GM18951 (cell line): ENCODE data around the gene CDC42EP5.

Experiments used
- POLR2A ChIP-seq: IDR thresholded peaks from 4 replicates; pipeline ENCODE4 v1.6.1; 2011; ENCODE audit warnings: mild to moderate bottlenecking; ENCODE audit not compliant: insufficient read length, insufficient read depth; ENCODE audit errors: extremely low read depth
- in situ Hi-C: fragments of 300-500 bp; cut with MboI; formaldehyde crosslinking; loops from one replicate; pipeline ENCODE4 v1.12.0; 2022; ENCODE audit warnings: low sequenced_read_pairs, mixed read lengths, inconsistent platforms; ENCODE audit not compliant: unreplicated experiment

Gene CDC42EP5

DNA sequence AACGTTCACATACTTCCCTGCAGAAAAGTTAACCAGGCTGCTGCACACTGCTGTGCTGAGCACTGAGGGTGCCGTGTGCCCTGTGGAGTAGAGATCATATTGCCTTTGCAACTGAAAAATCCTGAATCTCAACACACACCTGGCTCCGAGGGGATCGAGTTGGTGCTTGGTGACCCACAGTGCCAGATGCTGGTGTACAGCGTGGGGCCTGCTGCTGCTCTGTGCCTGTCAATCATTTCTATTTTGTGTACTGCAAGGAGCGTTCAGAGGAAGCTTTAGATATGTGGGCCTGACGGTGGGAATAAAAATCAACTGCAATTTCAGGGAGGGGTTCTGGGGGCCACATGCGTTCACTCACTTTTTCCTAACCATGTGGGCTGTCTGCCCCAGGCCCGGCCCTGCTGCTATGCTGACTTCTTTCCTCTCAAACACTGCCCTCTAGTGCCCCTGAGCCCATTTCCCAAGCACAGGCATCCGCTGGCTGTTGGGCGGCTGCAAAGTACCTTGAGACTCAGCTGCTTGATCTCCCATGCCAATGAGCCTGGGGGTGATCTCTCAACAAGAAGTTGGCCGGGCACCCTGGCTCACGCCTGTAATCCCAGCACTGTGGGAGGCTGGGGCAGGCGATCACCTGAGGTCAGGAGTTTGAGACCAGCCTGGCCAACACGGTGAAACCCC is 33.8 kb downstream of the CDC42EP5 start:
- in situ Hi-C loops, result no loop called here
- TF ChIP-seq POLR2A, result no peak

- in situ Hi-C loops, result no loop called here
- no peak for TF ChIP-seq POLR2A
Measured at GRCh38 chr19:54436628-54437252, 36.4 kb downstream of the CDC42EP5 start.

DNA sequence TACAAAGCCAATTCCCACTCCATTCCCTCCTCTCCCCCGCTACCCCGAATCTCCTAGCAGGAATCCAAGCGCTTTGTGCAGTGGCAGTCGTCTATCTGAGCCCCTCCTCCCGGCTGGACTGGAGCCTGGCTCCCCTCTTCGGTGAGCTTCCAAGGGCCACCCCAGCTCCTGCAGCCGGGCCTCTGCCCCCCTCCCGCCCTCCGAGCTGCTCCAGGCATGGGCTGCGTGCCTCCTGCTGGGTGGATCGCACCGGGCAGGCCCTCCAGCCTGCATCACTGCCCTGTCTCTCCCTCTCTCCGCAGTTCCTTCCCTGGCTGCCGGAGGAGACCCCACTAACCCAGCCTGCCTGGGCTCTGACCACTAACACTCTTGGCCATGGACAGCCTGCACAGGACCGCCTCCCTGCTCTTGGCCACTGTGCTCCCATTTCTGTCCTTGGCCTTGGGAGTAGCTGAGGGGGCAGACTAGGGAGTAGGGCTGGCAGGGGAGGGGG is 37.0 kb downstream of the CDC42EP5 start:
- no peak for TF ChIP-seq POLR2A

DNA sequence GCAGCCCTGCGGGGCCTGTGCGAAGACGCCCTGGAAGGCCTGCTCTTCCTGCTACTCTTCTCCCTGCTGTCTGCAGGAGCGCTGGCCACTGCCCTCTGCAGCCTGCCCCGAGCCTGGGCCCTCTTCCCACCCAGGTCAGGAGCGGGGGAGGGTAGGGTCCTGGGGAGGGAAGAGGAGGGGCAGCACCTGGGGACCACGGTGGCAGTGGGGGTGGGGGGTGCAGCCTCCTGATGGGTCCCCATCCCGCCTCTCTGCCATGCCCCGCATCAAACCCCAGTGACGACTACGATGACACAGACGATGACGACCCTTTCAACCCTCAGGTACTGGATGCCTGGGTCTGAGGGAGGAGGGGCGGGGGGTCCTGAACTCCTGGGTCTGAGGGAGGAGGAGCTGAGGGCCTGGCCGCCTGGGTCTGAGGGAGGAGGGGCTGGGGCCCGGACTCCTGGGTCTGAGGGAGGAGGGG is 37.5 kb downstream of the CDC42EP5 start:
- in situ Hi-C loops, result no loop called here
- no peak for TF ChIP-seq POLR2A

More for the DNA sequence above, 37.0 kb downstream of the CDC42EP5 start:
- in situ Hi-C loops, result no loop called here

DNA sequence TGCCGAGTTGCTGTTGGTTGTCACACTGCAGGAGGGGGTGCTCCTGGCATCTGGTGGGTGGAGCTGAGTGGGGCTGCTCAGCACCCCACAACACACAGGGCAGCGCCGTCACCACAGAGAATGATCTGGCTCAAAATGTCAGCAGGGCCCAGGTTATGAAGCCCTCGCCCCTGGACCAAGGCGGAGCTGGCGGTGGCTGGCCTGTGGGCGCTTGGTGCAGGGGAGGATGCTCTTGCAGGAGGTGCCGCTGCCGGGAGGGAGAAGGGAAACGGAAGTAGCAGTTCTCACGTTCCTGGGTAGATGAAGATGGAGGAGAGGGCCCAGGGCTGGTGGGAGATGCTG is 38.3 kb downstream of the CDC42EP5 start:
- no peak for TF ChIP-seq POLR2A
- in situ Hi-C loops, result no loop called here

DNA sequence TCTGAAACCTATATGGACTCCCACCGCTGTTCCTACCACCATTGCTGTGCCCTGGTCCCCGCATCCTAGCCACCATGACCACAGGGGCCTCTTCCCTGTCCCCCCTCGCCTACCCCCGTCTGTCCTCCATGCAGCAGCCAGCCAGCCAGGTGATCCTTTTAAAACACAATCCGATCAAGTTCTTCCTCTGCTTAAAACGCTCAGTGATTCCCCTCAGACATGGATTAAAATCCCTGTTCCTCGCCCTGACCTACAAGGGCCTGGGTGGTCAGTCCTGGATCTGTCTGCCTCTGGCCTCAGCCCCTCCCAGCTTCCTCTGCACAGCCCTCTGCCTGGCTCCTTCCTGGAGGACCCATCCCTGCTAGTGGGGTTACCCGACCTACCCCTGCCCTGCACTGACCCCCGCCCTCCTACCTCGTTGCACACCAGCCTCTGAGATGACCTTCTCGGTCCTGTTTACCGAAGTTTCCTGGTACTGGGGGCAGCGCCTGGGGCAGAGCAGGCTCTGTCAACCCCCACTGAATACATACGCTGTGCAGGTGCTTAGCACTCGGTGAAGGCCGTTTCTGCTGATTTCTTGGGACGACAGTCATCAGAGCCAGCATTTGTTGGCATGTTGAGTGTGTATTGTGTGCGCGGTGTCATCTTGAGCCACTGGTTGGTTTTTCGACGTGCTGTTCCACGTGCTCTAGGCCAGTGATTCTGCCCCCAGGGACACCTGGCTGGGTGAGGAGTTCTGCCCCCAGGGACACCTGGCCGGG is 38.8 kb downstream of the CDC42EP5 start:
- TF ChIP-seq POLR2A, result no peak
- in situ Hi-C loops, result no loop called here

- in situ Hi-C loops, result no loop called here
- TF ChIP-seq POLR2A, result no peak
Measured at GRCh38 chr19:54433697-54434096, 39.4 kb downstream of the CDC42EP5 start.

DNA sequence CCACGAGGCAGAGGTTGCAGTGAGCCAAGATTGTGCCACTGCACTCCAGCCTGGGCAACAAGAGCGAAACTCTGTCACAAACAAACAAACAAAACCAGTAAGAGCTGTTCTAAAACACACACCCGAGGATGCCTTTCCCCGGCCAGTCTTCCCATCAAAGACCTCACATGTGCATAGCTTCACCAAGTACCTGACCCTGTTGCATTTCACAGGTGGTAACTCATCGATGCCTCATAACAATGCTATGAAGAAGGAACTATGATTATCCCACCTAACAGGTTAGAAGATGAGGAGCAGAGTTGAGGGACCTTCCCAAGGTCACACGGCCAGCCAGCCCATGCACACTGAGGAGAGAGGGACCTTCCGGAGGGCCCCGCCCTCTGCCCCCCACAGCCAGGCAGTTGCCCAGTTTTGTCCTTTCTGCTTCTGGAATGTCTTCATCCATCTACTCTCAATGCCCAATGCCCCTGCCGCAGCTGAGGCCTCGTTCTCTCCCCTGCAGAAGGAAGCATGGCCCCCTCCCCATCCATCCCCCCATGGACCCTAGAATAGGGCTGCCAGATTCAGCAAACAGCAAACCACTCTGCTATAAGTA is 40.9 kb downstream of the CDC42EP5 start:
- in situ Hi-C loops, result no loop called here

GRCh38 chr19:54431255-54431838 is 41.7 kb downstream of the CDC42EP5 start:
- no peak for TF ChIP-seq POLR2A

More for the DNA sequence above, 40.9 kb downstream of the CDC42EP5 start:
- TF ChIP-seq POLR2A, result no peak

GRCh38 chr19:54430306-54431254 is 42.5 kb downstream of the CDC42EP5 start:
- in situ Hi-C loops, result no loop called here
- TF ChIP-seq POLR2A, result no peak

More at GRCh38 chr19:54431255-54431838, 41.7 kb downstream of the CDC42EP5 start:
- in situ Hi-C loops, result no loop called here

DNA sequence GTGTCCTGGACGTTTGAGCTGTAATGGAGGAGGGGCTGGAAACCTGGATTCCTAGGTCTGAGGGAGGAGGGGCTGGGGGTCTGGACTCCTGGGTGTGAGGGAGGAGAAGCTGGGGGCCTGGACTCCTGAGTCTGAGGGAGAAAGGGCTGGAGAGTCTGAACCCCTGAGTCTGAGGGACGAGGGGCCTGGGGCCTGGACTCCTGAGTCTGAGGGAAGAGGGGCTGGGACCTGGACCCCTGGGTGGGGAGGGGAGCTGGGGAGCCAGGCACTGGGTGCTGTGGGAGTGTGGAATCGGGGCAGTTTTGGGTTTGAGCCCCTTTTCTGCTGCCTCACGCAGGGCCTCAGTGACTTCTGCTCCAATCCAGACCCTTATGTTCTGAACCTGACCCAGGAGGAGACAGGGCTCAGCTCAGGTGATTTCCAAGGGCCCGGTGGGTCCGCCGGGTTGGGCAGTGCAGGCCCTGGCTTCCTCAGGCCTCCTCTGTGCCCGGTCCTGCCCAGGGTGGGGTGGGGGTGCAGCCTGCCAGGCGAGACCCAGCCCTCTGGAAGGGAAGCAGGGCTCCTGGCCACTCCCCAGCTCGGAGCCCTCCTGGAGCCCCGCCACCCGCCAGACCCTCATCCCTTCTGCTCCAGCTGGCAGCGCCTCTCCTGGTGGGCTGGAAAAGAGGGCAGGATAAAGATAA is 43.4 kb downstream of the CDC42EP5 start:
- no peak for TF ChIP-seq POLR2A
- in situ Hi-C loops, result no loop called here
